H1 (cell line): ENCODE measurements around the gene NNMT. TPM values are rescaled to one million over a fixed set of nuclear protein-coding genes. Genes with fewer than 3 reads are reported as not detected.

Experiments used
- CTCF ChIA-PET: fragments of 300-600 bp; sonication (Branson Sonifier 250); formaldehyde crosslinking; loops from one replicate; lab custom pipeline; 2021; ENCODE audit not compliant: partially characterized antibody; lab: Charles Lee
- POLR2A ChIA-PET: fragments of 300-600 bp; sonication (Branson Sonifier 250); formaldehyde crosslinking; loops from one replicate; lab custom pipeline; 2021; ENCODE audit warnings: inconsistent platforms; ENCODE audit not compliant: partially characterized antibody; lab: Charles Lee
- DNase-seq, 2 experiments: peaks; one replicate each; pipeline versions ENCODE4 v3.0.0 to v3.0.0-alpha.2; 2010 to 2022; ENCODE audit warnings: low spot score in 2 of 2, low read depth in 1 of 2, mixed read lengths in 1 of 2
- FAIRE-seq: peaks from 2 replicates; lab custom pipeline; 2011; peaks lifted over from hg19 to GRCh38; lab: Jason Lieb, UNC
- H2AFZ ChIP-seq: 2 replicates; pipeline ENCODE4 v1.8.1; 2012; ENCODE audit warnings: low read length, inconsistent platforms
- H2AK5ac ChIP-seq: 2 replicates; pipeline ENCODE4 v1.6.1; 2013; ENCODE audit warnings: low read depth, low read length
- H2BK120ac ChIP-seq: replicated peaks from 2 replicates; pipeline ENCODE3; 2013; ENCODE audit warnings: low read depth, low read length, inconsistent platforms
- H2BK12ac ChIP-seq: 2 replicates; pipeline ENCODE4 v1.6.1; 2013; ENCODE audit warnings: low read depth, low read length
- H2BK15ac ChIP-seq: 2 replicates; pipeline ENCODE4 v1.6.1; 2013; ENCODE audit warnings: low read length
- H2BK20ac ChIP-seq: 2 replicates; pipeline ENCODE4 v1.6.1; 2013; ENCODE audit warnings: low read length
- H2BK5ac ChIP-seq: 2 replicates; pipeline ENCODE4 v1.6.1; 2013; ENCODE audit warnings: low read depth, low read length
- H3K14ac ChIP-seq: 2 replicates; pipeline ENCODE4 v1.6.1; 2013; ENCODE audit warnings: inconsistent platforms; ENCODE audit not compliant: insufficient read length
- H3K18ac ChIP-seq: 2 replicates; pipeline ENCODE4 v1.6.1; 2013; ENCODE audit warnings: low read length; ENCODE audit errors: extremely low read depth
- H3K23ac ChIP-seq: 2 replicates; pipeline ENCODE4 v1.6.1; 2013; ENCODE audit warnings: inconsistent platforms; ENCODE audit not compliant: insufficient read length
- H3K23me2 ChIP-seq: 2 replicates; pipeline ENCODE4 v1.6.1; 2013; ENCODE audit warnings: low read depth, low read length
- H3K27ac ChIP-seq: 2 replicates; pipeline ENCODE4 v1.6.1; 2011; ENCODE audit warnings: low read depth, low read length, inconsistent platforms
- H3K27me3 ChIP-seq, 4 experiments: replicated peaks in 1 of 4; 1 replicate in 1 of 4; 2 replicates in 3 of 4; pipeline versions ENCODE4 v1.6.1 to v1.8.1; 2011 to 2013; ENCODE audit warnings: low read length in 3 of 4, mild to moderate bottlenecking in 3 of 4, inconsistent platforms in 2 of 4, mixed read lengths in 2 of 4, moderate library complexity in 1 of 4; ENCODE audit not compliant: control insufficient read depth in 3 of 4, insufficient read depth in 3 of 4; ENCODE audit errors: extremely low read depth in 1 of 4
- H3K36me3 ChIP-seq, 4 experiments: 2 replicates each; pipeline versions ENCODE4 v1.6.1 to v1.8.1; 2011 to 2013; ENCODE audit warnings: mild to moderate bottlenecking in 4 of 4, low read length in 3 of 4, moderate library complexity in 2 of 4, control low read depth in 1 of 4, inconsistent platforms in 1 of 4; ENCODE audit not compliant: insufficient read depth in 4 of 4, control insufficient read depth in 2 of 4
- H3K4ac ChIP-seq: replicated peaks from 2 replicates; pipeline ENCODE3; 2013; ENCODE audit warnings: low read length, low read depth, mixed read lengths, inconsistent platforms; ENCODE audit not compliant: insufficient read length
- H3K4me1 ChIP-seq, 4 experiments: replicated peaks in 1 of 4; 1 replicate in 1 of 4; 2 replicates in 3 of 4; pipeline versions ENCODE4 v1.6.1 to v1.8.1; 2011 to 2013; ENCODE audit warnings: low read length in 3 of 4, inconsistent platforms in 2 of 4, mixed read lengths in 1 of 4; ENCODE audit not compliant: insufficient read depth in 4 of 4, control insufficient read depth in 3 of 4
- H3K4me2 ChIP-seq, 2 experiments: 2 replicates each; pipeline versions ENCODE4 v1.6.1 to v1.8.1; 2011 to 2013; ENCODE audit warnings: low read depth in 2 of 2, low read length in 2 of 2, control low read depth in 1 of 2, inconsistent platforms in 1 of 2, mild to moderate bottlenecking in 1 of 2; ENCODE audit not compliant: insufficient read depth in 1 of 2
- H3K4me3 ChIP-seq, 4 experiments: fragments of 200-600, 300-600 bp in 1 of 4; sonication (generic), shearing (Covaris generic), sonication (Bioruptor Twin) in 1 of 4; 2 replicates each; pipeline versions ENCODE4 v1.5.1 to v1.8.1; 2011 to 2016; ENCODE audit warnings: low read length in 4 of 4, low read depth in 3 of 4, control low read depth in 2 of 4, inconsistent platforms in 2 of 4, mild to moderate bottlenecking in 2 of 4, mixed read lengths in 1 of 4, moderate library complexity in 1 of 4; ENCODE audit not compliant: insufficient read depth in 2 of 4; ENCODE audit errors: extremely low read depth in 1 of 4
- H3K56ac ChIP-seq: replicated peaks from 2 replicates; pipeline ENCODE3; 2013; ENCODE audit warnings: low read depth, mild to moderate bottlenecking, mixed read lengths, low read length, inconsistent platforms; ENCODE audit not compliant: insufficient read length
- H3K79me1 ChIP-seq: 2 replicates; pipeline ENCODE4 v1.6.1; 2013; ENCODE audit warnings: low read depth, low read length, control low read depth
- H3K79me2 ChIP-seq, 2 experiments: 2 replicates each; pipeline versions ENCODE4 v1.6.1 to v1.8.1; 2012 to 2013; ENCODE audit warnings: low read length in 2 of 2, mild to moderate bottlenecking in 2 of 2, inconsistent platforms in 1 of 2; ENCODE audit not compliant: insufficient read depth in 2 of 2, control insufficient read depth in 1 of 2
- H3K9ac ChIP-seq, 4 experiments: replicated peaks in 1 of 4; 1 replicate in 1 of 4; 2 replicates in 3 of 4; pipeline versions ENCODE4 v1.6.1 to v1.8.1; 2011 to 2013; ENCODE audit warnings: low read depth in 3 of 4, low read length in 3 of 4, control low read depth in 2 of 4, mild to moderate bottlenecking in 2 of 4, moderate library complexity in 2 of 4, inconsistent platforms in 1 of 4; ENCODE audit errors: extremely low read depth in 1 of 4
- H3K9me3 ChIP-seq, 2 experiments: 2 replicates each; pipeline versions ENCODE4 v1.6.1 to v1.8.1; 2012 to 2013; ENCODE audit warnings: mild to moderate bottlenecking in 2 of 2, moderate library complexity in 2 of 2, control low read depth in 1 of 2, inconsistent platforms in 1 of 2, low read depth in 1 of 2, low read length in 1 of 2, mixed read lengths in 1 of 2; ENCODE audit not compliant: insufficient read depth in 2 of 2
- H4K20me1 ChIP-seq, 2 experiments: replicated peaks in 1 of 2; 2 replicates each; pipeline versions ENCODE3 to v1.8.1; 2011 to 2013; ENCODE audit warnings: inconsistent platforms in 2 of 2, low read length in 2 of 2, mild to moderate bottlenecking in 1 of 2; ENCODE audit not compliant: insufficient read depth in 2 of 2, control insufficient read depth in 1 of 2
- H4K5ac ChIP-seq: 2 replicates; pipeline ENCODE4 v1.6.1; 2013; ENCODE audit warnings: low read length, low read depth, mixed read lengths, inconsistent platforms; ENCODE audit not compliant: insufficient read length
- H4K8ac ChIP-seq: 2 replicates; pipeline ENCODE4 v1.8.0; 2013; ENCODE audit warnings: mild to moderate bottlenecking, moderate library complexity, low read length, inconsistent platforms; ENCODE audit not compliant: insufficient read depth; ENCODE audit errors: extremely low read depth
- H4K91ac ChIP-seq: replicated peaks from 2 replicates; pipeline ENCODE3; 2013; ENCODE audit warnings: low read length, mixed read lengths, inconsistent platforms; ENCODE audit not compliant: insufficient read length
- GABPA ChIP-seq: IDR thresholded peaks from 2 replicates; pipeline ENCODE4 v1.6.1; 2011; ENCODE audit warnings: mild to moderate bottlenecking, low read length, moderate library complexity, borderline replicate concordance; ENCODE audit not compliant: insufficient read depth
- HDAC2 ChIP-seq, 2 experiments: fragments of 300-600 bp in 1 of 2; sonication (generic) in 1 of 2; IDR thresholded peaks; 2 replicates each; pipeline ENCODE4 v1.6.1; 2011 to 2012; ENCODE audit warnings: low read depth in 2 of 2, low read length in 2 of 2, mild to moderate bottlenecking in 2 of 2, moderate library complexity in 2 of 2, borderline replicate concordance in 1 of 2, inconsistent platforms in 1 of 2
- JUN ChIP-seq: IDR thresholded peaks from 2 replicates; pipeline ENCODE4 v1.6.1; 2011; ENCODE audit warnings: low read depth, mild to moderate bottlenecking, improper control_type of control experiment, low read length
- KDM4A ChIP-seq: IDR thresholded peaks from one replicate; pipeline ENCODE4 v1.7.1; 2012; ENCODE audit warnings: low read depth, mild to moderate bottlenecking, moderate library complexity, low read length, inconsistent platforms; ENCODE audit not compliant: severe bottlenecking
- NANOG ChIP-seq: IDR thresholded peaks from 2 replicates; pipeline ENCODE4 v1.6.1; 2011; ENCODE audit warnings: low read length, low read depth, mild to moderate bottlenecking, inconsistent platforms; ENCODE audit not compliant: insufficient read depth, poor library complexity, severe bottlenecking
- RXRA ChIP-seq: IDR thresholded peaks from 2 replicates; pipeline ENCODE4 v1.6.1; 2011; ENCODE audit warnings: low read depth, mild to moderate bottlenecking, low read length, moderate library complexity; ENCODE audit not compliant: insufficient read depth
- SIN3A ChIP-seq, 2 experiments: IDR thresholded peaks in 1 of 2; conservative IDR thresholded peaks in 1 of 2; 2 replicates each; pipeline ENCODE4 v1.6.1; 2011 to 2012; ENCODE audit warnings: low read length in 2 of 2, improper control_type of control experiment in 1 of 2, low read depth in 1 of 2, mild to moderate bottlenecking in 1 of 2
- SIRT6 ChIP-seq: IDR thresholded peaks from one replicate; pipeline ENCODE4 v1.7.1; 2012; ENCODE audit warnings: low read length, inconsistent platforms
- SIX5 ChIP-seq: IDR thresholded peaks from 2 replicates; pipeline ENCODE4 v1.6.1; 2011; ENCODE audit warnings: mild to moderate bottlenecking, low read depth, low read length
- SP4 ChIP-seq: IDR thresholded peaks from 2 replicates; pipeline ENCODE4 v1.6.1; 2012; ENCODE audit warnings: low read length, inconsistent platforms
- TAF7 ChIP-seq: optimal IDR thresholded peaks from 2 replicates; pipeline ENCODE3; 2011; ENCODE audit warnings: low read depth, mild to moderate bottlenecking, inconsistent platforms, low read length, moderate library complexity, borderline replicate concordance
- TCF12 ChIP-seq: IDR thresholded peaks from 2 replicates; pipeline ENCODE4 v1.6.1; 2011; ENCODE audit warnings: low read depth, mild to moderate bottlenecking, low read length
- WGBS, 2 experiments: shearing (Covaris generic) in 1 of 2; methylation state at CpG; one replicate each; pipeline versions ENCODE4 v1.1.6 to v1.1.7; 2013 to 2015; ENCODE audit warnings: low lambda C conversion rate in 2 of 2, mixed read lengths in 2 of 2, inconsistent platforms in 1 of 2, low coverage in 1 of 2, missing lambda C conversion rate in 1 of 2; ENCODE audit not compliant: insufficient replicate concordance in 2 of 2, insufficient coverage in 1 of 2, insufficient read length in 1 of 2; ENCODE audit errors: extremely low coverage in 1 of 2, missing lambda C conversion rate in 1 of 2; 5-methylcytosine and 5-hydroxymethylcytosine counted together
- polyA plus RNA-seq, 7 experiments: library from polyadenylated mRNA; depleted of rRNA in 3 of 7; stranded (reverse) in 5 of 7; unstranded in 2 of 7; fragments of >200 nt in 5 of 7; fragments of 200-250 nt in 2 of 7; gene quantifications; 1 replicate in 5 of 7; 2 replicates in 1 of 7; 4 replicates in 1 of 7; pipeline versions ENCODE4 v1.2.1 to v1.2.3, GENCODE V29; 2011 to 2013; ENCODE audit warnings: missing spikeins in 2 of 7, mixed read lengths in 2 of 7
- total RNA-seq: library from RNA; stranded (reverse); fragmentation: NEBNext Ultra II Directional; extraction: Animal tissue kit (Norgen Biotek cat#: 25700); gene quantifications from 2 replicates; pipeline ENCODE4 v1.2.1, GENCODE V29; 2021
- TF ChIP-seq, protein P1 (sequence below): IDR thresholded peaks from 2 replicates; pipeline ENCODE4 v1.6.1; 2012; ENCODE audit warnings: inconsistent platforms

Gene NNMT
- total and polyA plus RNA-seq, 2 of the 8 experiments (the other 6 are each of a cell fraction or from before 2014, with no cell fraction given), result not detected

DNA sequence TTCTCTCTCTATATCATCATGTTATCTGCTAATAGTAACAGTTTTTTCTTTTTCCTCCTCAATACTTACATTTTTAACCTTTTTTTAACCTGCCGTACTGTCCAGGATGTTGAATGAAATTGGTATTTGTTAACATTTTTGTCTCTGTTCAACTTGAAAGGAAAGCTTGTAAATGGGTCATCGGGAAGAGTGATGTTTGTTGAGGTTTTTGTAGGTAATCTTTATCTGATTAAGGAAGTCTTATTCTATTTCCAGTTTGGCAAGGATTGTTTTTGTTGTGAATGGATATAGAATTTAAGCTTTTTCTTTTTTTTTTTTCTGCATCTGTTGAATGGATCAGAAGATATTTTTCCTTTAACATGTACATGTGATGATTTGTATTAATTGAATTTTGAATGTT, 8.1 kb upstream of the NNMT start:
- no peak overlapping the region for H4K8ac ChIP-seq
- no peak overlapping the region for H2BK5ac ChIP-seq
- no peaks in the 10 kb centered on the region for H3K4me1 ChIP-seq
- no peaks in the 10 kb centered on the region for H3K79me2 ChIP-seq
- no peaks in the 10 kb centered on the region for H3K9me3 ChIP-seq
- FAIRE-seq, result no peak
- no peak overlapping the region for H3K4me3 ChIP-seq
- CTCF ChIA-PET, result interaction anchor here (0.7 to 3.8 kb wide), 4 partner anchors 8 to 1838 kb away, joined by 3 to 30 read pairs (median 3); no protein-coding TSS in a partner anchor
- H3K4ac ChIP-seq, result no peak overlapping the region
- H3K18ac ChIP-seq, result no peak overlapping the region
- H4K5ac ChIP-seq, result no peak overlapping the region
- WGBS, 2 experiments, result 83% methylated on average over 2 of the region's 2 CpGs; no CpG with 5 or more reads in 1 of the 2 experiments
- no peak overlapping the region for H2BK20ac ChIP-seq
- no peak overlapping the region for H3K14ac ChIP-seq
- DNase-seq, result no peak
- no peak overlapping the region for H3K27ac ChIP-seq
- H2AK5ac ChIP-seq, result no peak overlapping the region
- H4K91ac ChIP-seq, result no peak overlapping the region
- H3K23ac ChIP-seq, result no peak overlapping the region
- no peak overlapping the region for H3K4me2 ChIP-seq
- no peaks in the 10 kb centered on the region for H4K20me1 ChIP-seq
- H3K23me2 ChIP-seq, result no peaks in the 10 kb centered on the region
- H3K79me1 ChIP-seq, result no peaks in the 10 kb centered on the region
- POLR2A ChIA-PET, result no interaction called here
- H3K27me3 ChIP-seq, result no peaks in the 10 kb centered on the region
- H3K9ac ChIP-seq, result no peak overlapping the region
- no peak overlapping the region for H2BK15ac ChIP-seq
- H2AFZ ChIP-seq, result no peak overlapping the region
- no peak overlapping the region for H2BK12ac ChIP-seq
- H2BK120ac ChIP-seq, result no peak overlapping the region
- no peaks in the 10 kb centered on the region for H3K36me3 ChIP-seq
- H3K56ac ChIP-seq, result no peak overlapping the region
- TF ChIP-seq TAF7 (no peak), SP4 (no peak), SIRT6 (no peak), GABPA (no peak), SIX5 (no peak), RXRA (no peak), HDAC2 (IDR thresholded peaks at IDR 0.05; ENCODE audit: borderline replicate concordance in 1 of 2, low read depth in 2 of 2, low read length in 2 of 2) (no peak), TCF12 (no peak), NANOG (no peak), JUN (no peak), SIN3A (conservative IDR thresholded peaks at IDR 0.05 in 1 of 2, IDR thresholded peaks at IDR 0.05 in 1 of 2; ENCODE audit: low read depth in 1 of 2, low read length in 2 of 2) (no peak), KDM4A (no peak)
- TF ChIP-seq, protein P1, sequence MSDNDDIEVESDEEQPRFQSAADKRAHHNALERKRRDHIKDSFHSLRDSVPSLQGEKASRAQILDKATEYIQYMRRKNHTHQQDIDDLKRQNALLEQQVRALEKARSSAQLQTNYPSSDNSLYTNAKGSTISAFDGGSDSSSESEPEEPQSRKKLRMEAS, result no peak
